Parathyroid adenoma (tissue), 2 donors: ENCODE results near the gene EVA1C.

Experiments
- H2AFZ ChIP-seq: fragments of 300-600 bp; sonication (generic); one replicate; pipeline ENCODE4 v1.7.0; 2017; ENCODE audit warnings: antibody characterized with exemption, mild to moderate bottlenecking
- H3K27ac ChIP-seq: fragments of 300-600 bp; sonication (generic); one replicate; pipeline ENCODE4 v1.7.0; 2017
- H3K27me3 ChIP-seq: fragments of 300-600 bp; sonication (generic); one replicate; pipeline ENCODE4 v1.7.0; 2017; ENCODE audit warnings: low read length; ENCODE audit not compliant: control insufficient read depth, insufficient read depth
- H3K36me3 ChIP-seq: fragments of 300-600 bp; sonication (generic); one replicate; pipeline ENCODE4 v1.7.0; 2017; ENCODE audit warnings: low read length; ENCODE audit not compliant: control insufficient read depth, insufficient read depth
- H3K4me1 ChIP-seq: fragments of 300-600 bp; sonication (generic); one replicate; pipeline ENCODE4 v1.7.0; 2017; ENCODE audit warnings: control low read depth
- H3K4me2 ChIP-seq: fragments of 300-600 bp; sonication (generic); one replicate; pipeline ENCODE4 v1.7.0; 2017; ENCODE audit warnings: low read length
- H3K4me3 ChIP-seq: fragments of 300-600 bp; sonication (generic); one replicate; pipeline ENCODE4 v1.7.0; 2017; ENCODE audit warnings: low read depth, low read length
- H3K79me2 ChIP-seq: fragments of 300-600 bp; sonication (generic); one replicate; pipeline ENCODE4 v1.7.0; 2017; ENCODE audit warnings: control low read depth
- H3K9ac ChIP-seq: fragments of 300-600 bp; sonication (generic); one replicate; pipeline ENCODE4 v1.7.0; 2017; ENCODE audit warnings: mild to moderate bottlenecking
- H3K9me3 ChIP-seq: fragments of 300-600 bp; sonication (generic); one replicate; pipeline ENCODE4 v1.7.0; 2017; ENCODE audit warnings: low read length; ENCODE audit not compliant: control insufficient read depth
- CTCF ChIP-seq: fragments of 300-600 bp; sonication (generic); IDR thresholded peaks from one replicate; pipeline ENCODE4 v1.7.0; 2017; ENCODE audit warnings: antibody characterized with exemption, mild to moderate bottlenecking
- donor health status: primary hyperparathyroidism.

Gene EVA1C

GRCh38 chr21:32467291-32467690 lies 54.8 kb downstream of the EVA1C start:
- no peak for TF ChIP-seq CTCF
- Histone ChIP-seq H3K9me3 (no peaks in the 10 kb centered on the region), H3K9ac (no peak overlapping the region), H3K4me2 (no peak overlapping the region), H3K27me3 (no peaks in the 10 kb centered on the region), H3K27ac (no peak overlapping the region), H3K4me3 (no peak overlapping the region), H2AFZ (no peak overlapping the region), H3K79me2 (no peaks in the 10 kb centered on the region), H3K4me1 (no peaks in the 10 kb centered on the region), H3K36me3 (no peaks in the 10 kb centered on the region)

- no peak overlapping the region for H3K4me3 ChIP-seq
- H3K4me1 ChIP-seq: no peaks in the 10 kb centered on the region
- no peaks in the 10 kb centered on the region for H3K36me3 ChIP-seq
- H3K4me2 ChIP-seq: no peak overlapping the region
- no peak for TF ChIP-seq CTCF
- H3K27ac ChIP-seq: no peak overlapping the region
- no peak overlapping the region for H2AFZ ChIP-seq
- no peak overlapping the region for H3K9ac ChIP-seq
- H3K27me3 ChIP-seq: no peaks in the 10 kb centered on the region
- no peaks in the 10 kb centered on the region for H3K79me2 ChIP-seq
- no peaks in the 10 kb centered on the region for H3K9me3 ChIP-seq
Measured at GRCh38 chr21:32468681-32469111, 56.2 kb downstream of the EVA1C start.

GRCh38 chr21:32469628-32470027 lies 57.1 kb downstream of the EVA1C start:
- Histone ChIP-seq H3K4me3 (no peak overlapping the region), H3K9me3 (no peaks in the 10 kb centered on the region), H3K27me3 (no peaks in the 10 kb centered on the region), H3K4me1 (no peaks in the 10 kb centered on the region), H2AFZ (no peak overlapping the region), H3K79me2 (no peaks in the 10 kb centered on the region), H3K4me2 (no peak overlapping the region), H3K36me3 (no peaks in the 10 kb centered on the region), H3K27ac (no peak overlapping the region), H3K9ac (no peak overlapping the region)
- TF ChIP-seq CTCF: no peak

GRCh38 chr21:32470206-32470605 lies 57.7 kb downstream of the EVA1C start:
- Histone ChIP-seq H3K9me3 (no peaks in the 10 kb centered on the region), H3K27ac (no peak overlapping the region), H3K79me2 (no peaks in the 10 kb centered on the region), H3K4me2 (no peak overlapping the region), H3K4me3 (no peak overlapping the region), H3K36me3 (no peaks in the 10 kb centered on the region), H3K4me1 (no peaks in the 10 kb centered on the region), H3K9ac (no peak overlapping the region), H2AFZ (no peak overlapping the region), H3K27me3 (no peaks in the 10 kb centered on the region)
- no peak for TF ChIP-seq CTCF

GRCh38 chr21:32472890-32473765 lies 60.6 kb downstream of the EVA1C start:
- H3K27ac ChIP-seq: no peak overlapping the region
- H3K79me2 ChIP-seq: no peaks in the 10 kb centered on the region
- H3K36me3 ChIP-seq: no peaks in the 10 kb centered on the region
- no peak overlapping the region for H3K4me3 ChIP-seq
- H3K9me3 ChIP-seq: no peaks in the 10 kb centered on the region
- TF ChIP-seq CTCF: no peak
- no peaks in the 10 kb centered on the region for H3K27me3 ChIP-seq
- no peaks in the 10 kb centered on the region for H3K4me1 ChIP-seq
- no peak overlapping the region for H2AFZ ChIP-seq
- H3K9ac ChIP-seq: no peak overlapping the region
- no peak overlapping the region for H3K4me2 ChIP-seq
